CD4-positive, alpha-beta T cell (primary cell): ENCODE data around the gene PAK1. TPM values are rescaled to one million over a fixed set of nuclear protein-coding genes. Genes with fewer than 3 reads are reported as not detected.

Source experiments
- ATAC-seq: fragments of 200-7000 bp; cut with Tn5 transposase; one replicate; pipeline ENCODE4 v1.10.0; 2022; ENCODE audit warnings: mild to moderate bottlenecking; ENCODE audit not compliant: poor library complexity
- CTCF ChIA-PET: fragments of 350-600 bp; sonication (Branson Sonifier 250); formaldehyde crosslinking; loops from one replicate; lab custom pipeline; 2021; ENCODE audit warnings: antibody characterized with exemption, inconsistent platforms; lab: Charles Lee
- POLR2A ChIA-PET: fragments of 350-600 bp; sonication (Branson Sonifier 250); formaldehyde crosslinking; loops from one replicate; lab custom pipeline; 2021; ENCODE audit warnings: antibody characterized with exemption, inconsistent platforms; lab: Charles Lee
- DNase-seq, 14 experiments: peaks; one replicate each; pipeline ENCODE4 v3.0.0-alpha.2; 2013 to 2020; ENCODE audit warnings: mixed read lengths in 2 of 14
- H3K27ac ChIP-seq, 2 donors: one replicate each; pipeline versions ENCODE4 v1.5.1 to v1.7.0; 2013; ENCODE audit warnings: low read length in 2 of 2, low read depth in 1 of 2, mild to moderate bottlenecking in 1 of 2
- H3K27me3 ChIP-seq, 2 experiments: 1 replicate in 1 of 2; 2 replicates in 1 of 2; pipeline versions ENCODE4 v1.6.1 to v1.7.0; 2013; ENCODE audit warnings: low read length in 2 of 2, control low read depth in 1 of 2, mild to moderate bottlenecking in 1 of 2, moderate library complexity in 1 of 2; ENCODE audit not compliant: insufficient read depth in 2 of 2, control insufficient read depth in 1 of 2
- H3K36me3 ChIP-seq: one replicate; pipeline ENCODE4 v1.6.1; 2013; ENCODE audit warnings: low read length, control low read depth; ENCODE audit not compliant: insufficient read depth
- H3K4me1 ChIP-seq: one replicate; pipeline ENCODE4 v1.6.1; 2013; ENCODE audit warnings: low read length, control low read depth; ENCODE audit not compliant: insufficient read depth
- H3K4me3 ChIP-seq: one replicate; pipeline ENCODE4 v1.5.1; 2013; ENCODE audit warnings: mild to moderate bottlenecking, low read length, moderate library complexity
- H3K9me3 ChIP-seq, 2 experiments: 1 replicate in 1 of 2; 2 replicates in 1 of 2; pipeline versions ENCODE4 v1.6.1 to v1.7.0; 2013; ENCODE audit warnings: low read length in 2 of 2, mild to moderate bottlenecking in 2 of 2, control low read depth in 1 of 2, moderate library complexity in 1 of 2; ENCODE audit not compliant: control insufficient read depth in 1 of 2, insufficient read depth in 1 of 2
- H3K27ac Mint-ChIP-seq: one replicate; pipeline ENCODE4 v1.8.0; 2020; ENCODE audit warnings: mixed read lengths
- H3K27me3 Mint-ChIP-seq: one replicate; pipeline ENCODE4 v1.8.0; 2021; ENCODE audit warnings: mixed read lengths
- H3K36me3 Mint-ChIP-seq: one replicate; pipeline ENCODE4 v1.8.0; 2021; ENCODE audit warnings: low read depth, mixed read lengths
- H3K4me1 Mint-ChIP-seq: one replicate; pipeline ENCODE4 v1.8.0; 2021; ENCODE audit warnings: low read depth, mixed read lengths
- H3K4me3 Mint-ChIP-seq: one replicate; pipeline ENCODE4 v1.8.0; 2020; ENCODE audit warnings: mild to moderate bottlenecking, mixed read lengths
- H3K9me3 Mint-ChIP-seq: one replicate; pipeline ENCODE4 v1.8.0; 2020; ENCODE audit warnings: mixed read lengths
- intact Hi-C, 2 experiments: fragments of 100-400 bp; cut with DNase I in 1 of 2; cut with micrococcal nuclease in 1 of 2; formaldehyde crosslinking; loops; one replicate each; pipeline versions ENCODE4 v1.15.1 to v1.9.0; 2023 to 2025; cut with DNase I, micrococcal nuclease
- total RNA-seq, 174 experiments: library from RNA in 2 of 174; stranded (reverse) in 2 of 174; gene quantifications; one replicate each; pipeline ENCODE4 v1.2.3 and lab custom pipeline; 2021 to 2026
- TF ChIP-seq, protein P1 (sequence below): fragments of 200-600 bp; IDR thresholded peaks from one replicate; pipeline ENCODE4 v1.8.0; 2022; ENCODE audit warnings: antibody characterized with exemption, mild to moderate bottlenecking

Gene PAK1
- total RNA-seq, 2 experiments from 2014 or later, result 6.9 to 12.6 TPM

DNA sequence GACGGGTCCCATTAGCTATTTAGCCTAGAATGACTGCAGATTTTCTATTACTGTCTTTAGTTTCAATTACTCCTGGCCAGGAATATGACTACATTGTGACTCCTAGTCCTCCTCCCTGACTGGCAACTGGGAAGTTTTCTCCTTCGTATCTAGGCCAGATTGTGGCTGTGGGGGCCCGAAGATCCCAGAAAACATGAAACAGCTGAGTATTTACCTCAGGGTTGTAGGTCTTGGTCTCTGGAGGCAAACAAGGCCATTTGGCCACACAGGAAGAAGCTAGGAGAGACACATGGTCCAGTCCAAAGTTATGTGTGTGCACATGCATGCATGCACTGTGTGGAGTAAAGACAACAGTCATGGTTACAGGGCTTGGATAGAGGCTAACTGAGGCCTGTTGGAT is 162.2 kb downstream of the PAK1 start:
- Histone ChIP-seq H3K27ac (no peak overlapping the region), H3K9me3 (no peaks in the 10 kb centered on the region), H3K36me3 (no peaks in the 10 kb centered on the region), H3K27me3 (no peaks in the 10 kb centered on the region), H3K4me1 (no peaks in the 10 kb centered on the region), H3K4me3 (no peak overlapping the region)
- no peak overlapping the region for H3K4me3 Mint-ChIP-seq
- no peak for DNase-seq
- H3K4me1 Mint-ChIP-seq, result no peaks in the 10 kb centered on the region
- TF ChIP-seq, protein P1, sequence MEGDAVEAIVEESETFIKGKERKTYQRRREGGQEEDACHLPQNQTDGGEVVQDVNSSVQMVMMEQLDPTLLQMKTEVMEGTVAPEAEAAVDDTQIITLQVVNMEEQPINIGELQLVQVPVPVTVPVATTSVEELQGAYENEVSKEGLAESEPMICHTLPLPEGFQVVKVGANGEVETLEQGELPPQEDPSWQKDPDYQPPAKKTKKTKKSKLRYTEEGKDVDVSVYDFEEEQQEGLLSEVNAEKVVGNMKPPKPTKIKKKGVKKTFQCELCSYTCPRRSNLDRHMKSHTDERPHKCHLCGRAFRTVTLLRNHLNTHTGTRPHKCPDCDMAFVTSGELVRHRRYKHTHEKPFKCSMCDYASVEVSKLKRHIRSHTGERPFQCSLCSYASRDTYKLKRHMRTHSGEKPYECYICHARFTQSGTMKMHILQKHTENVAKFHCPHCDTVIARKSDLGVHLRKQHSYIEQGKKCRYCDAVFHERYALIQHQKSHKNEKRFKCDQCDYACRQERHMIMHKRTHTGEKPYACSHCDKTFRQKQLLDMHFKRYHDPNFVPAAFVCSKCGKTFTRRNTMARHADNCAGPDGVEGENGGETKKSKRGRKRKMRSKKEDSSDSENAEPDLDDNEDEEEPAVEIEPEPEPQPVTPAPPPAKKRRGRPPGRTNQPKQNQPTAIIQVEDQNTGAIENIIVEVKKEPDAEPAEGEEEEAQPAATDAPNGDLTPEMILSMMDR, result no peak
- no peaks in the 10 kb centered on the region for H3K36me3 Mint-ChIP-seq
- no peaks in the 10 kb centered on the region for H3K27me3 Mint-ChIP-seq
- ATAC-seq, result no peak
- no peaks in the 10 kb centered on the region for H3K9me3 Mint-ChIP-seq
- ChIA-PET POLR2A (no interaction called here), CTCF (no interaction called here)
- H3K27ac Mint-ChIP-seq, result no peak overlapping the region
- intact Hi-C loops, result no loop called here

DNA sequence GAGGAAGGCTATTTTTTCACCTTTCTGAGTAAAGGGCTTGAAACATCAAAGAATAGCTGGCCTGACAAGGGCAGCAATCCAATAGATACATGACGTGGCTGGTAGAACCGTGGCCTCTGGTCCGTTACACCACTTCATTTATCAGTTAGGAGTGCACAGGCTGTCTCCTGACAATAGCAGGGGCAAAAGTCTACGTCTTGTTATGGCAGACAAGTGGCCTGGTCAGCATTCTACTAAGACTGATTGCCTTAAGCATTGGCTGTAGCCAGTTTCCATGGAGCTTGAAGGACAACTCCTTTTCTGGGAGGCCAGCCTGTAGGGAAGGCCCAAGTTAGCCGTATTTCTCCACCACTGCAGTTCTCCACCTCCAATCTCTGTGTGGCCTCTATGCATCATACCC is 163.2 kb downstream of the PAK1 start:
- no peak overlapping the region for H3K27ac Mint-ChIP-seq
- intact Hi-C loops, result no loop called here

DNA sequence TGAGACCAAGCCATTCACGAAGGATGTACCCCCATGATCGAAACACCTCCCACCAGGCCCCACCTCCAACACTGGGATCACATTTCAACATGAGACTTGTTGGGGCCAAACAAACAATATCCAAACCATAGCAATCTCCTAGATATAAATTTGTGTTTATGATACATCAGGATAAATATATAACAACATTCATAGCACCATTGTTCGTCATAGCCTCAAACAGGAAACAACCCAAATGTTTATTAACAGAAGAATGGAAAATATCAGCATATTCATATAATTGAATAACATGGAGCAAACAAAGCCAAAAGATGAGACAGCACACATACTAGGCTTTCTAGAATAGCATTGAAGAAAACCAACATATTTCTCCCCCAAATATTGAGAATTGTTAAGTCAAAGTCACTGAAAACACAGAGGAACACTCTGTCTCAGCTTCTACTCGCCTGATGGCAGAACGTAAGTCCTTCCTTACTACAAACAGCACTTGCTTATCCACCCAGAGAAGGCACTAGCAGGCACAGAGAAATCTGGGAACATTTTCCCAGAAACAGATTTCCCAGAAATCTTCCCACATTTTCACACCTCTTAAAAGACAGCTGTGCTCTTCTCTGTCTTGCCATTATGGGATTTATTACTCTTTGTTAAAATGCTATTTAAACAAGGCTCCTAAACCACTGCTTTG is 164.4 kb downstream of the PAK1 start:
- POLR2A ChIA-PET, result no interaction called here
- H3K27ac Mint-ChIP-seq, result no peak overlapping the region
- no peaks in the 10 kb centered on the region for H3K36me3 Mint-ChIP-seq
- no peak overlapping the region for H3K4me3 Mint-ChIP-seq
- DNase-seq (no peak), ATAC-seq (no peak)
- intact Hi-C loops, result no loop called here
- Histone ChIP-seq H3K27me3 (no peaks in the 10 kb centered on the region), H3K4me1 (no peaks in the 10 kb centered on the region), H3K27ac (no peak overlapping the region), H3K9me3 (no peaks in the 10 kb centered on the region), H3K4me3 (no peak overlapping the region), H3K36me3 (no peaks in the 10 kb centered on the region)
- no peaks in the 10 kb centered on the region for H3K9me3 Mint-ChIP-seq
- TF ChIP-seq, protein P1, result no peak
- H3K27me3 Mint-ChIP-seq, result no peaks in the 10 kb centered on the region
- CTCF ChIA-PET, result no interaction called here
- H3K4me1 Mint-ChIP-seq, result no peaks in the 10 kb centered on the region

More for the DNA sequence above, 163.2 kb downstream of the PAK1 start:
- no peaks in the 10 kb centered on the region for H3K36me3 Mint-ChIP-seq
- TF ChIP-seq, protein P1, result no peak
- H3K4me1 Mint-ChIP-seq, result no peaks in the 10 kb centered on the region
- Histone ChIP-seq H3K4me1 (no peaks in the 10 kb centered on the region), H3K36me3 (no peaks in the 10 kb centered on the region), H3K4me3 (no peak overlapping the region), H3K27ac (no peak overlapping the region), H3K9me3 (no peaks in the 10 kb centered on the region), H3K27me3 (no peaks in the 10 kb centered on the region)
- ATAC-seq, result no peak
- no peaks in the 10 kb centered on the region for H3K27me3 Mint-ChIP-seq
- ChIA-PET POLR2A (no interaction called here), CTCF (no interaction called here)
- no peak for DNase-seq
- H3K9me3 Mint-ChIP-seq, result no peaks in the 10 kb centered on the region
- no peak overlapping the region for H3K4me3 Mint-ChIP-seq
